NCI-H1694 treated with DMSO at 0.1 percent for 48 hours (cell line): ENCODE results near the gene RASSF10.
"Not testable (repeated sequence)": the region's sequence is repeated elsewhere in the genome, so short reads cannot be mapped to it uniquely, and the experiment has no call there.

Source experiments
- DNase-seq: peaks from one replicate; lab custom pipeline; 2025; lab: John Stamatoyannopoulos, UW

Gene RASSF10

DNA sequence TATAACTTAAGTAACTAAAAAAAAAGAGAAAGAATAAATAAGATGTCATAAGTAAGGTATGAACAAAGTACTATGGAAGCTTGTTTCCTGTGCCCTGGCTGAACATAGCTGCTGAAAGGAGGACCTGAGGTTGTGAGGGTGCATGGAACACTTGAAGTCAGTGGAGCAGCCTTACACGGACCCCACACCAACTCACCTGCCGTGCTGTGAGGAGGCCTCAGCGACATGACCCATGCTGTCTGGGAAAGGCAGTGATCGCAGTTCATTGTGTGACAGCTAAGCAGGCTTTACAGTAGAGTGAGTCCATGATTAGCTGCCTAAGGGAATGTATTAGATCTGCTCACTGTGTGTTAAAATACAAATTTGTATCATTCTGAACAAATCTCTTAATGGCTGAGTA, 17.6 kb downstream of the RASSF10 start:
- DNase-seq: no peak

- DNase-seq: no peak
Measured at GRCh38 chr11:13028322-13028721, 19.2 kb downstream of the RASSF10 start.

GRCh38 chr11:13029872-13030271, 20.8 kb downstream of the RASSF10 start:
- DNase-seq: no peak

GRCh38 chr11:13030857-13031256, 21.7 kb downstream of the RASSF10 start:
- no peak for DNase-seq

GRCh38 chr11:13031349-13031748, 22.2 kb downstream of the RASSF10 start:
- DNase-seq: no peak

- no peak for DNase-seq
Measured at GRCh38 chr11:13033760-13034533, 24.8 kb downstream of the RASSF10 start.

DNA sequence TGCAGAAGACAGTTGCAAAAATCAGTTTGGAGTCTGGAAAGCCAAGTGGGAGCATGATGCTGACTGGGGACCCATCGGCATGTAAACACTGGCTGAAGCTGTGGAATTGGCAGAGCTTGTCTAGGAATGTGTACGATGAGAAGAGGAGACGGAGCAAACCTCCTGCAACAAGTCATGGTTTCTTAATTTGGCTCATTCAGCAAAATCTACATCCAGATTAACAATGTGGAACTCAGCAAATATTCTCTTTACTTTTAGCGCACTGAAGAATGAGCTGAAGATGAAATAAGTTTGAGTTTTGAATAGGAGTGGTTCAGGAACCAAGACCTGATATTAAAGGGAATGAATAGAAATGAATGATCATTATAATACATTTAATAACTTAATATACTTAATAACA, 26.6 kb downstream of the RASSF10 start:
- DNase-seq: no peak

DNA sequence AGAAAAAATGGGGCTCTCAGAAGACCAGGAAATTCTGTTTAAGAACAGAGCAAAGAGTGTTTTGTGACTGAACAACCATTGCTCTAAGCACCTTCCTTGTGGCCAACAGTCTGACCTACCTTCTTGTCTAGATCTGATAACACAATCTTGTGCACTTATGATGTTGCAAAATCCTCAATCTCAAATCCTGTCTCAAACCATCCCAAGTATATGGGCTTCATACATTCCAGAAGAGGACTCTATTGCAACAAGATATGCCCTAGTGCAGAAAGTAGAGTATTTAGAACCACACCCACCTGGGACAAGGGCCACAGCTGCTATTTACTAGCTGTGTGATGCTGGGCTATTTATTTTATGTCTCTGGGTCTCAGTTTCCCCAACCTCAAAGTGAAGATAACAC, 27.1 kb downstream of the RASSF10 start:
- DNase-seq: no peak

DNA sequence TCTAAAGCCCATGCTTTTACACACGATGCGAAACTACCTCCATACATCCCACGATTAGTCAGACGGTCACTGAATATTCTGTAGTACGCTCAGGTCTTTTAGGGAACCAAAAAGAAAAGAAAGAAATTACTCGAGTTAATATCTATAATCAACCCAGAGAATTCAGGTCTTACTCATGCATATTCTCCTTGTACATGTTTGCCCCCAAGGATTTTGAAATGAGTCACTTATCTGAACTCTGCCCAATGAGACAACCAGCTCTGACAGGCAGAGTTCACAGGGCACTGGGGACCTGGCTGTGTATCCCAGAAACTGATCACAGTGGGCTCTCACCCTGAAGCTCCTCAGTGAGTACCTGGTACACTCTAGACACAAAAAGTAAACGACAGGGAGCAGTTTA, 29.2 kb downstream of the RASSF10 start:
- no peak for DNase-seq

- no peak for DNase-seq
Measured at GRCh38 chr11:13039126-13039525, 30.0 kb downstream of the RASSF10 start.

- no peak for DNase-seq
Measured at GRCh38 chr11:13040969-13041561, 31.9 kb downstream of the RASSF10 start.

GRCh38 chr11:13042873-13043342, 33.8 kb downstream of the RASSF10 start:
- no peak for DNase-seq

- no peak for DNase-seq
Measured at GRCh38 chr11:13043912-13044628, 35.0 kb downstream of the RASSF10 start.

DNA sequence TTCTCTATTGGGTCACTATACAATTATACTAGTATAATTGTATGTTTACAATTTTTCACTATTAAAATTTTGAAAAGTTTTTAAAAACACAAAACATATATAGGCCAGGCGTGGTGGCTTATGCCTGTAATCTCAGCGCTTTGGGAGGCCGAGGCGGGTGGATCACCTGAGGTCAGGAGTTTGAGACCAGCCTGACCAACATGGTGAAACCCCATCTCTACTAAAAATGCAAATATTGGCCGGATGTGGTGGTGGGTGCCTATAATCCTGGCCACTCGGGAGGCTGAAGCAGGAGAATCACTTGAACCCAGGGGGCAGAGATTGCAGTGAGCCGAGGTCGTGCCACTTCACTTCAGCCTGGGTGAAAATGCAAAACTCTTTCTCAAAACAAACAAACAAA, 36.0 kb downstream of the RASSF10 start:
- not testable (repeated sequence) for DNase-seq

- DNase-seq: no peak
Measured at GRCh38 chr11:13045734-13046133, 36.6 kb downstream of the RASSF10 start.

GRCh38 chr11:13046637-13047570, 37.8 kb downstream of the RASSF10 start:
- DNase-seq: no peak

DNA sequence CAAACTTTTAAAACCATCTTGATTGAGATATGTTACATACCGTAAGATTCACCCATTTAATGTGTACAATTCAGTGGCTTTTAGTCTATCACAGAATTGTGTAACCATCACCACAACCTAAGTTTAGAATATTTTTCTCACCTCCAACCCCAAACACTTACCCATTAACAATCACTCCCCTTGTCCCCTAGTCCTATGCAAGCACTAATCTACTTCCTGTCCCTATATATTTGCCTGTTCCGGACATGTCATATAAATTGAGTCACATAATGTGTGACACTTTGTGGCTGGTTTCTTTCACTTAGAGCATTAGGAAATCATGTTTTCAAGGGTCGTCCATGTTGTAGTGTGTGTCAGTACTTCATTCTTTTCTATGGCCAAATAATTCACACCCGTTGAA, 38.8 kb downstream of the RASSF10 start:
- DNase-seq: no peak

DNA sequence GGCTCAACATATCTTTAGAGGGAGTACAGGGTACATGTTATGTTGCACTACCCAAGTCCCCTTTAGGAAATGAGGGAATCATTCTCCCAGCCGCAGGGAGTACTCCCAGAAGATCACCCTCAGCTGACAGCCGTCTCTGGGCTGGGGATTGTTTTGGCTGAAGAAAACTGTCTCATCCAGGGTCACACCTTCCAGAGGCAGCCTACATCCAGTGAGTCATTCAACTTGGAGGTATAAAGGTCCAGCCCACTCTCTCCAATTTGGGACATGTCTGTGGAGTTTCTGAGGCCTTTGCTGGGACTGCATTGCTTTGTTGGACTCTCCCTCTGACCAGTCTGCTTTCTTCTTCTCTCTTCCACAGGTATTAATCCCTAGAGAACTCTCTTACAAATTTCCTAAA, 42.1 kb downstream of the RASSF10 start:
- DNase-seq: no peak

- no peak for DNase-seq
Measured at GRCh38 chr11:13052130-13052571, 43.0 kb downstream of the RASSF10 start.

DNA sequence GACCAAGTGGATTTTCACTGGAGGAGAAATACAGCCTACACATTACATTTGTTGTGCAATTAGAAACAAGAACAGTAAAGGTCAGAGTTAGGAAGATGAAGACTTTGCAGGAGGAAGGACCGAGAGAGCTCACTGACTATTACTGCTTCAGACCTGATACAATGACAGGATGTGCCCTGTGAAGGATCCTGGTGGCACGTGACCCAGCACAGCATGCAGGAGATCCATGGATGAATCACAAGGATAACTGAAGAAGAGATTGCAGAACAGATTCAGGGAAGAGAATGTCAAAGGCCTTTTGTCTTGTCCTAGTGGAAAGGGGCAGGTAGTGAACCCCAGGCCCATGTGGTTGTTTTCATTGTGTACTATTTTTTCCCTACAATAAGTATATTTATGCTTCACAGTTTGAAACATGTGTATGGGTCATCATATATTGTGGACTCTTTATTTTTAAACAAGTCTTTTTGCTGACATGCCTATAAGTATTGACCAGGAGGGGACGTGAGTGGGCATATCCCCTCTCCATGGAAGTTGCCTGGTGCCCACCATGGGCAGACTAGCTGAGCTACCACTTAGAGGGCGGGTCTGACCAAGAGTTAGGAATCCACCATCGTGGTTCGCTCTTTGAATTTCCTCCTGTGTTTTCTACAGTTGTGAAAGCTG, 44.3 kb downstream of the RASSF10 start:
- DNase-seq: no peak

DNA sequence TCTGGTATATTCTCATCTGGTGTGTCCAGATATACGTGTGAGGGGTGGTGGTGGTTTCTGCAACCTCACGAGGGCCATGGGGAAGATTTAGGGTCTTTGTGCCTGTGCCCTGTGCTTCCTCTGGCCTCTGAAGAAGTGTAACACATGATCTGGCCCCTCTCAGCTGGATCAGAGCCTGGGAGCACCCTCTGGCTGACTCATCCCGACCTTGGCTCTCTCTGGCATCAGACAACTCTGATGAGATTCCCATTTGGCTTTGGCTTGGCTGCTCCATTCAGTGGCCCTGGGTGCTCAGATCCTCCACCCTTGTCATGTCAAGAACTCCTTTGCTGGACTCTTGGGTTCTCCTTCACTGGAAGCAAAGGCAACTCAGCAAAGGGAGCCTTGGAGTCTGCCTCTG, 45.2 kb downstream of the RASSF10 start:
- no peak for DNase-seq
